CD4-positive, alpha-beta T cell treated with Interleukin-17A for 1 hour (primary cell): ENCODE measurements around the gene PRB2.
"Not testable (repeated sequence)": the region's sequence is repeated elsewhere in the genome, so short reads cannot be mapped to it uniquely, and the experiment has no call there.

Experiments
- DNase-seq: peaks from one replicate; pipeline ENCODE4 v3.0.0-alpha.2; 2020

The PRB2 gene

GRCh38 chr12:11395467-11395866 is at the start of gene PRB2:
Gene PRB2 (minus strand): TSS chr12:11395567. CDS start chr12:11395529, 38 bp downstream.
- not testable (repeated sequence) for DNase-seq

GRCh38 chr12:11437966-11438365 is 42.6 kb upstream of the PRB2 start:
- no peak for DNase-seq

- DNase-seq: no peak
Observed at GRCh38 chr12:11433664-11434063, 38.3 kb upstream of the PRB2 start.

DNA sequence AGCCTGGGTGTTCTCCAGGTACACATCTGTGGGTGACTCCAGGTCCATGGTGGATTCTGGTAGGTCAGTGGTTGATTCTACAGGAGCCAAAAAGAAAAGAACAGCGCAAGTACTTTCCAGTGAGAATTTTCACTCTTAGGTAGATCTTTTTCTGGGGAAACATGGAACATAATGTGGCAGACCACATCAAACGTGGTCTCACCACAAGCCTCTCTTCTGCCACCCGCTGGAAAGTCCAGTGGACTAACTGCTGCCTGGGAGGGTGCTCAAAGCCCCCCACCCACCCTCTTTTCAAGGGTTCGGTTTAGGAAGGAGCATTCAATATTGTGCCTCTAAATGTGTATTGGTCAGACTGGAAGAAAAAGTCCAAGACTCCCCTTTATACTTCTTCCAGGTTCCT is 36.1 kb upstream of the PRB2 start:
- DNase-seq: no peak

DNA sequence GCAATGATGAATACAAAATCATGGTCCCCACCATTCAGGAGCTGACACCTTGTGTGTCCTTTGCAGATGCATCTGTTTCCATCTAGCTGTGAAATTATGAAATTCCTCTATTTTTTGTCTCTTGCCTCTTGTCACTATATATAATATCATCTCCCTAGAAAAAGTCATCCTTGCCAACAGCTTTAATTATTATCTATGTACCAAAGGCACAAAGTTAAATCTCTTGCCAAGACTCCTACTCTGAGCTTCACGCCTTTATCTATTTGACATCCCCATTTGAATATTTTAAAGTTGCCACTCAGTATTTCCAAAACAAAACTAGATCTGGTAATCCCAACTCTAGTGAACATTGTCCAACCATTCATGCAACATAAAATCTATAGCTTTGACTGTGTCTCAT is 32.0 kb upstream of the PRB2 start:
- no peak for DNase-seq

DNA sequence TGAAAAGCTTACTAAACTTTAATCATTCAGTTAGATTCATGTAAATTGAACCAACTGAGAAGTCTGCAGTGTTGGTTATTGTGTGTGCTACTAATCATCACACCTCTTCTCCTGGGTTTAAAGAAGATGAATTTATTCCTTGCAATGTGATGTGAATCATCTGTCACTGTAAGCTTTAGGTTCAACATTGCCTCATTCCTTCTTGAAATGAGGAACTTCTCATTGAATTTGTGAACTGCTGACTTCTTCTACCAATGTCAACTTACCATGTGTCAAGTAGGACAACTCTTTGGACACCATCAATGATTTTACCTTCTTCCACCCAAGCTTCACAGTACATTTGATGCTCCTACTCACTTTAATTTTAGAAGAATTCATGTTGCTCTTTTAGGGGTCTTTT is 17.4 kb upstream of the PRB2 start:
- DNase-seq: no peak

GRCh38 chr12:11408096-11408495 is 12.7 kb upstream of the PRB2 start:
- DNase-seq: no peak

- DNase-seq: no peak
Observed at GRCh38 chr12:11397366-11397765, 2.0 kb upstream of the PRB2 start.

- DNase-seq: not testable (repeated sequence)
Observed at GRCh38 chr12:11391456-11391855, 3.9 kb downstream of the PRB2 start.

GRCh38 chr12:11377420-11377819 is 17.9 kb downstream of the PRB2 start:
- DNase-seq: not testable (repeated sequence)

DNA sequence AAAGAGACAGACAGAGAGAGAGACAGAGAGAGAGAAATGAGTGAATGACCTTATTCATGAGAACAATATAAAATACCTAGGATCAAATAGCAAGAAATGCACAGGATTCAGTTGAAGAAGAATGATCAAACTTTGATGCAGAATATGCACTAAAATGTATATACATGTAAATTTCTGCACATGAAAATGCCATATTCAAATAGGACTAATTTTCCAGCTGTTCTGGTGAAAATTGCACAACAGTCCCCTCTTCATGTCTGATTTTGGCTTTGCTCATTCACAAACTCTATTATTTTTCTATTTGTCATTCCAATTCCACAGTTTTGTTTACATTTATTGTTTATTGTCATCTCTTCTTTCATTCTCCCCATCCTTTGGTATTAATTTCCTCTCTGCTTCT is 34.2 kb downstream of the PRB2 start:
- no peak for DNase-seq

- not testable (repeated sequence) for DNase-seq
Observed at GRCh38 chr12:11360205-11360883, 35.0 kb downstream of the PRB2 start.

- not testable (repeated sequence) for DNase-seq
Observed at GRCh38 chr12:11351736-11352135, 43.6 kb downstream of the PRB2 start.

GRCh38 chr12:11348439-11348838 is 46.9 kb downstream of the PRB2 start:
- no peak for DNase-seq

- DNase-seq: no peak
Observed at GRCh38 chr12:11347810-11348209, 47.6 kb downstream of the PRB2 start.

DNA sequence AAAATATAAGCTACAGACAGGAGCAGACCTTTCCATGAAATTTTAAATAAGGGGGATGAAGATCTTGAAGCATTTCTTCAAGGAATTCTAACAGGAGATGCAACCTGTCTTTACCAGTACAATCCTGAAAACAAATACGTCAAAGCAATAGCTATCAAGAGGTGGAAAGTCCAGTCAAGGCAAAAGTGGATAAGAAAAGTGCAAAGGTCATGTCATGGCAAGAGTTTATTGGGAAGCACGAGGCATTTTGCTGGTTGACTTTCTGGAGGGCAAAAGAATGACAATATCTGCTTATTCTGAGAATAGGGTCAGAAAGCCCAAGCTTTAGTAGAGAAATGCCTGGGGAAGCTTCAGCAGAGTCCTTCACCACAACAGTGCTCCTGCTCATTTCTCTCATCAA is 50.9 kb downstream of the PRB2 start:
- no peak for DNase-seq
